Transverse colon (tissue), 3 donors: ENCODE measurements around the gene ZFPM1.
"Not testable (repeated sequence)": the region's sequence is repeated elsewhere in the genome, so short reads cannot be mapped to it uniquely, and the experiment has no call there.

Experiments used
- EP300 ChIP-seq: sonication (generic); formaldehyde crosslinking; IDR thresholded peaks from one replicate; pipeline ENCODE4 v1.6.1; 2017; ENCODE audit warnings: antibody characterized with exemption, low read depth
- POLR2AphosphoS5 ChIP-seq, 3 donors: sonication (generic); formaldehyde crosslinking; IDR thresholded peaks; one replicate each; pipeline ENCODE4 v1.6.1; 2016; ENCODE audit warnings: antibody characterized with exemption in 3 of 3

- not testable (repeated sequence) for TF ChIP-seq EP300; POLR2AphosphoS5 (IDR thresholded peaks at IDR 0.05)
Observed at GRCh38 chr16:88518411-88519111, 65.5 kb downstream of the ZFPM1 start.
